M059J (cell line): ENCODE results near the gene VANGL2. TPM values are rescaled to one million over a fixed set of nuclear protein-coding genes. Genes with fewer than 3 reads are reported as not detected.
"Not testable (repeated sequence)": the region's sequence is repeated elsewhere in the genome, so short reads cannot be mapped to it uniquely, and the experiment has no call there.

Experiments used
- DNase-seq: peaks from one replicate; pipeline ENCODE4 v3.0.0-alpha.2; 2012; ENCODE audit warnings: low read depth
- total RNA-seq: library from RNA; depleted of rRNA; stranded (reverse); fragments of >200 nt; shearing (Covaris generic); gene quantifications from 2 replicates; pipeline ENCODE4 v1.2.3, GENCODE V29; 2014

VANGL2 gene
- total RNA-seq, 1 experiment from 2014 or later, result 0.34 TPM

GRCh38 chr1:160370561-160371345 lies 29.6 kb upstream of the VANGL2 start:
- DNase-seq, result no peak

GRCh38 chr1:160371346-160371631 lies 29.1 kb upstream of the VANGL2 start:
- DNase-seq, result no peak

GRCh38 chr1:160371756-160372155 lies 28.6 kb upstream of the VANGL2 start:
- no peak for DNase-seq

GRCh38 chr1:160373696-160374095 lies 26.7 kb upstream of the VANGL2 start:
- DNase-seq, result no peak

GRCh38 chr1:160374306-160375110 lies 25.9 kb upstream of the VANGL2 start:
- no peak for DNase-seq

- peak; percentile 72 for DNase-seq
Measured at GRCh38 chr1:160375788-160376524, 24.4 kb upstream of the VANGL2 start.

GRCh38 chr1:160376525-160377131 lies 23.7 kb upstream of the VANGL2 start:
- DNase-seq, result peak; percentile 61

- peak; percentile 76 for DNase-seq
Measured at GRCh38 chr1:160377585-160378206, 22.7 kb upstream of the VANGL2 start.

GRCh38 chr1:160384812-160385211 lies 15.6 kb upstream of the VANGL2 start:
- DNase-seq, result not testable (repeated sequence)

- DNase-seq, result not testable (repeated sequence)
Measured at GRCh38 chr1:160388406-160388805, 12.0 kb upstream of the VANGL2 start.

GRCh38 chr1:160394673-160395072 lies 5.7 kb upstream of the VANGL2 start:
- DNase-seq, result no peak

- no peak for DNase-seq
Measured at GRCh38 chr1:160397651-160398050, 2.7 kb upstream of the VANGL2 start.

GRCh38 chr1:160398823-160399222 lies 1.5 kb upstream of the VANGL2 start:
- no peak for DNase-seq

GRCh38 chr1:160399544-160400222 lies 681 bp upstream of the VANGL2 start:
- no peak for DNase-seq

- no peak for DNase-seq
Measured at GRCh38 chr1:160400646-160401486, 502 bp downstream of the VANGL2 start.

GRCh38 chr1:160401487-160401805 lies 1.1 kb downstream of the VANGL2 start:
- DNase-seq, result no peak

- DNase-seq, result no peak
Measured at GRCh38 chr1:160402001-160402795, 1.8 kb downstream of the VANGL2 start.

- no peak for DNase-seq
Measured at GRCh38 chr1:160403244-160403643, 2.9 kb downstream of the VANGL2 start.

- DNase-seq, result no peak
Measured at GRCh38 chr1:160404094-160404493, 3.7 kb downstream of the VANGL2 start.
